Activated CD4-positive, alpha-beta memory T cell treated with anti-CD3 and anti-CD28 coated beads for 36 hours (primary cell): ENCODE results near the gene HYAL1. TPM values are rescaled to one million over a fixed set of nuclear protein-coding genes. Genes with fewer than 3 reads are reported as not detected.
"Not testable (repeated sequence)": the region's sequence is repeated elsewhere in the genome, so short reads cannot be mapped to it uniquely, and the experiment has no call there.

Experiments used
- CTCF ChIA-PET: fragments of 350-600 bp; sonication (Branson Sonifier 250); formaldehyde crosslinking; loops from one replicate; lab custom pipeline; 2021; ENCODE audit warnings: antibody characterized with exemption, inconsistent platforms; lab: Charles Lee
- POLR2A ChIA-PET: fragments of 350-600 bp; sonication (Branson Sonifier 250); formaldehyde crosslinking; loops from one replicate; lab custom pipeline; 2021; ENCODE audit warnings: antibody characterized with exemption; lab: Charles Lee
- DNase-seq: peaks from one replicate; pipeline ENCODE4 v3.0.0-alpha.2; 2020
- H3K27ac Mint-ChIP-seq: one replicate; pipeline ENCODE4 v1.8.0; 2021; ENCODE audit warnings: mixed read lengths
- H3K27me3 Mint-ChIP-seq: one replicate; pipeline ENCODE4 v1.8.0; 2021; ENCODE audit warnings: mixed read lengths
- H3K36me3 Mint-ChIP-seq: one replicate; pipeline ENCODE4 v1.8.0; 2021; ENCODE audit warnings: mixed read lengths
- H3K4me1 Mint-ChIP-seq: one replicate; pipeline ENCODE4 v1.8.0; 2021; ENCODE audit warnings: low read depth, mixed read lengths
- H3K4me3 Mint-ChIP-seq: one replicate; pipeline ENCODE4 v1.8.0; 2021; ENCODE audit warnings: mild to moderate bottlenecking, mixed read lengths
- H3K9me3 Mint-ChIP-seq: one replicate; pipeline ENCODE4 v1.8.0; 2021; ENCODE audit warnings: mixed read lengths
- intact Hi-C: fragments of 100-400 bp; cut with micrococcal nuclease; formaldehyde crosslinking; loops from one replicate; pipeline ENCODE4 v1.15.1; 2023
- total RNA-seq, 2 experiments: library from RNA; stranded (reverse); gene quantifications; one replicate each; pipeline ENCODE4 v1.2.3, GENCODE V29; 2021

HYAL1 gene
- total RNA-seq, 2 experiments from 2014 or later, result 0.14 TPM; not detected in 1

- intact Hi-C loops, result no loop called here
- Mint-ChIP-seq H3K4me1 (peaks cover 20% of the 10 kb centered on the region), H3K27ac (no peak within 1 kb of the TSS), H3K9me3 (no peaks in the 10 kb centered on the region), H3K36me3 (no peaks in the 10 kb centered on the region), H3K27me3 (peaks cover 21% of the 10 kb centered on the region), H3K4me3 (no peak within 1 kb of the TSS)
- ChIA-PET POLR2A (interaction anchor here (0.6 to 3.1 kb wide), 3 partner anchors 10 to 50 kb away, joined by 3 to 16 read pairs (median 4); partner anchors contain the start of gene IFRD2), CTCF (interaction anchor here (0.6 to 2.1 kb wide), 7 partner anchors 13 to 86 kb away, joined by 3 to 7 read pairs (median 3); partner anchors contain the start of gene IFRD2)
- no peak for DNase-seq
Measured at GRCh38 chr3:50278880-50279224, 24.5 kb downstream of the HYAL1 start, which contains the start of gene LSMEM2. TSS of gene LSMEM2 (plus strand) at chr3:50279087. CDS start at chr3:50279114, 27 bp downstream.

GRCh38 chr3:50278123-50278879 lies 25.1 kb downstream of the HYAL1 start:
- H3K27me3 Mint-ChIP-seq, result peaks cover 22% of the 10 kb centered on the region
- H3K4me1 Mint-ChIP-seq, result peaks cover 22% of the 10 kb centered on the region
- CTCF ChIA-PET, result interaction anchor here (0.6 to 1.6 kb wide), 6 partner anchors 14 to 86 kb away, joined by 3 to 6 read pairs (median 3); partner anchors contain the start of gene IFRD2
- POLR2A ChIA-PET, result interaction anchor here (0.6 to 3.1 kb wide), 3 partner anchors 11 to 49 kb away, joined by 3 to 16 read pairs (median 4); partner anchors contain the start of gene IFRD2
- DNase-seq, result no peak
- no peaks in the 10 kb centered on the region for H3K9me3 Mint-ChIP-seq
- no peak overlapping the region for H3K4me3 Mint-ChIP-seq
- no peaks in the 10 kb centered on the region for H3K36me3 Mint-ChIP-seq
- intact Hi-C loops, result no loop called here
- H3K27ac Mint-ChIP-seq, result no peak overlapping the region

GRCh38 chr3:50276762-50277101 lies 26.6 kb downstream of the HYAL1 start:
- no peak for DNase-seq
- CTCF ChIA-PET, result interaction anchor here (0.6 to 2.7 kb wide), 6 partner anchors 15 to 51 kb away, joined by 3 to 14 read pairs (median 4); partner anchors contain the start of genes GNAI2 and IFRD2
- Mint-ChIP-seq H3K27ac (no peak overlapping the region), H3K4me3 (no peak overlapping the region), H3K27me3 (peaks cover 27% of the 10 kb centered on the region), H3K9me3 (no peaks in the 10 kb centered on the region), H3K4me1 (peaks cover 30% of the 10 kb centered on the region), H3K36me3 (no peaks in the 10 kb centered on the region)
- intact Hi-C loops, result no loop called here
- POLR2A ChIA-PET, result interaction anchor here (3.1 kb wide), 1 partner anchor 13 kb away, joined by 16 read pairs; no protein-coding TSS in a partner anchor

- Mint-ChIP-seq H3K36me3 (no peaks in the 10 kb centered on the region), H3K27me3 (peaks cover 27% of the 10 kb centered on the region), H3K4me1 (peaks cover 32% of the 10 kb centered on the region), H3K27ac (no peak overlapping the region), H3K4me3 (peak overlapping the region; percentile 26), H3K9me3 (no peaks in the 10 kb centered on the region)
- intact Hi-C loops, result loop anchor here (2.0 kb wide), 1 partner anchor 23 kb away; the partner anchor contains the start of genes HYAL3 and NAA80
- ChIA-PET POLR2A (no interaction called here), CTCF (interaction anchor here (0.7 to 2.7 kb wide), 7 partner anchors 16 to 72 kb away, joined by 3 to 14 read pairs (median 4); partner anchors contain the start of genes GNAI2 and IFRD2)
- peak; percentile 50 for DNase-seq
Measured at GRCh38 chr3:50275996-50276761, 27.2 kb downstream of the HYAL1 start.

GRCh38 chr3:50275141-50275995 lies 28.0 kb downstream of the HYAL1 start:
- Mint-ChIP-seq H3K27ac (no peak overlapping the region), H3K4me1 (peaks cover 32% of the 10 kb centered on the region), H3K36me3 (no peaks in the 10 kb centered on the region), H3K4me3 (peak overlapping the region; percentile 26), H3K9me3 (no peaks in the 10 kb centered on the region), H3K27me3 (peaks cover 27% of the 10 kb centered on the region)
- POLR2A ChIA-PET, result no interaction called here
- intact Hi-C loops, result loop anchor here (2.0 kb wide), 1 partner anchor 23 kb away; the partner anchor contains the start of genes HYAL3 and NAA80
- CTCF ChIA-PET, result interaction anchor here (0.6 to 5.0 kb wide), 19 partner anchors 8 to 155 kb away, joined by 3 to 45 read pairs (median 4); partner anchors contain the start of genes GNAT1, HYAL3 and NAA80
- no peak for DNase-seq

- peaks cover 32% of the 10 kb centered on the region for H3K4me1 Mint-ChIP-seq
- intact Hi-C loops, result loop anchor here (1.0 to 5.0 kb wide), 5 partner anchors 14 to 152 kb away; partner anchors contain the start of genes HYAL3, IFRD2 and NAA80
- H3K4me3 Mint-ChIP-seq, result peak overlapping the region; percentile 44
- ChIA-PET CTCF (interaction anchor here (0.6 to 5.0 kb wide), 18 partner anchors 9 to 154 kb away, joined by 3 to 45 read pairs (median 4); partner anchors contain the start of genes GNAI2, GNAT1, HYAL3 and NAA80), POLR2A (no interaction called here)
- peaks cover 27% of the 10 kb centered on the region for H3K27me3 Mint-ChIP-seq
- H3K9me3 Mint-ChIP-seq, result no peaks in the 10 kb centered on the region
- H3K36me3 Mint-ChIP-seq, result no peaks in the 10 kb centered on the region
- DNase-seq, result peak; percentile 88
- H3K27ac Mint-ChIP-seq, result no peak overlapping the region
Measured at GRCh38 chr3:50274371-50275104, 28.8 kb downstream of the HYAL1 start.

- Mint-ChIP-seq H3K4me1 (peaks cover 32% of the 10 kb centered on the region), H3K9me3 (no peaks in the 10 kb centered on the region), H3K4me3 (no peak overlapping the region), H3K27ac (no peak overlapping the region), H3K27me3 (peaks cover 27% of the 10 kb centered on the region), H3K36me3 (no peaks in the 10 kb centered on the region)
- DNase-seq, result no peak
- CTCF ChIA-PET, result interaction anchor here (1.2 to 5.0 kb wide), 3 partner anchors 38 to 79 kb away, joined by 4 to 45 read pairs (median 10); partner anchors contain the start of gene GNAI2
- intact Hi-C loops, result loop anchor here (1.0 to 5.0 kb wide), 8 partner anchors 13 to 151 kb away; partner anchors contain the start of genes HYAL3, IFRD2 and NAA80
- POLR2A ChIA-PET, result no interaction called here
Measured at GRCh38 chr3:50273689-50274065, 29.7 kb downstream of the HYAL1 start.

GRCh38 chr3:50272911-50273688 lies 30.3 kb downstream of the HYAL1 start:
- Mint-ChIP-seq H3K4me1 (peaks cover 32% of the 10 kb centered on the region), H3K27ac (no peak overlapping the region), H3K9me3 (no peaks in the 10 kb centered on the region), H3K36me3 (no peaks in the 10 kb centered on the region), H3K4me3 (peak overlapping the region; percentile 38), H3K27me3 (peaks cover 27% of the 10 kb centered on the region)
- intact Hi-C loops, result loop anchor here (1.0 to 5.0 kb wide), 4 partner anchors 27 to 151 kb away; no protein-coding TSS in a partner anchor
- ChIA-PET CTCF (interaction anchor here (0.7 to 5.0 kb wide), 6 partner anchors 38 to 86 kb away, joined by 3 to 45 read pairs (median 8); partner anchors contain the start of genes GNAI2 and GNAT1), POLR2A (no interaction called here)
- peak; percentile 94 for DNase-seq

- Mint-ChIP-seq H3K4me1 (peaks cover 32% of the 10 kb centered on the region), H3K27me3 (peaks cover 27% of the 10 kb centered on the region)
- H3K27ac Mint-ChIP-seq, H3K36me3 Mint-ChIP-seq, H3K9me3 Mint-ChIP-seq, H3K4me3 Mint-ChIP-seq, POLR2A ChIA-PET, DNase-seq: not testable (repeated sequence)
- intact Hi-C loops, result loop anchor here (5.0 kb wide), 1 partner anchor 150 kb away; no protein-coding TSS in a partner anchor
- CTCF ChIA-PET, result interaction anchor here (0.6 to 5.0 kb wide), 13 partner anchors 12 to 165 kb away, joined by 3 to 45 read pairs (median 3); partner anchors contain the start of genes GNAT1 and IFRD2
Measured at GRCh38 chr3:50272538-50272910, 30.9 kb downstream of the HYAL1 start.
